ENCODE measurements around the gene COX6A2. TPM values are rescaled to one million over a fixed set of nuclear protein-coding genes. Genes with fewer than 3 reads are reported as not detected.

COX6A2 gene
- total RNA-seq, 2 experiments from 2014 or later = not detected

DNA sequence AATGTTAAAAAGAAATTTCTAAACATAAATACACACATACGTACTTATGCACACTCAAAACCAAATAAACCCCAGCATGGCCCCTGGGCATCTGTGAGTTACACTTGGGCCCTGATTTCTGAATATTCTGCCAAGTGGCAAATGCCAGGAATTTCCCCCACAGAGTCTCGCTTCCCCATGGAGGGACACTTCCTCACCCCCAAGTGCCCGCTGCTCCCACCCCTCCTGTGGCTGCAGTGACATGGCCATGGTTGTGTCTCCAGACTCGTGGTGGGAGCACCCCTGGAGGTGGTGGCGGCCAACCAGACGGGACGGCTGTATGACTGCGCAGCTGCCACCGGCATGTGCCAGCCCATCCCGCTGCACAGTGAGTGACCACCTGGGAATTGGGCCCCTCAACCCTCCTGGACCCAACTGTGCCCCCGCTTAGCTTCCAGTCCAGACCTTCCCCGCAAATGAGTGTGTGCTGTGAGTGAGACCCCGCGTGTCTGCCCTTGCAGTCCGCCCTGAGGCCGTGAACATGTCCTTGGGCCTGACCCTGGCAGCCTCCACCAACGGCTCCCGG lies 31.0 kb downstream of the COX6A2 start:
- no peaks in the 10 kb centered on the region for H3K9me2 ChIP-seq (ENCODE audit: insufficient read depth, low read length)
- ChIA-PET POLR2A (interaction anchor here (0.6 kb wide), 1 partner anchor 256 kb away, joined by 3 read pairs; no protein-coding TSS in a partner anchor), CTCF (ENCODE audit: unreplicated experiment) (no interaction called here)
- intact Hi-C loops (cut with micrococcal nuclease; ENCODE audit: unreplicated experiment) = no loop called here
- no peak overlapping the region for H3K4me3 ChIP-seq (ENCODE audit: low read depth, low read length, poor library complexity, severe bottlenecking)
- H3K36me3 ChIP-seq (ENCODE audit: insufficient read depth, low read length) = no peaks in the 10 kb centered on the region
- no peak overlapping the region for H3K4me2 ChIP-seq (ENCODE audit: low read length)
- no peak overlapping the region for H3K27ac ChIP-seq (ENCODE audit: low read depth, low read length, poor library complexity, severe bottlenecking)
- no peaks in the 10 kb centered on the region for H4K20me1 ChIP-seq (ENCODE audit: insufficient read depth, low read length)
- H2AFZ ChIP-seq (ENCODE audit: low read length) = no peak overlapping the region
- no peaks in the 10 kb centered on the region for H3K9me3 ChIP-seq (ENCODE audit: low read length)
- no peak for DNase-seq (ENCODE audit: low spot score)
- no peaks in the 10 kb centered on the region for H3K4me1 ChIP-seq (ENCODE audit: insufficient read depth, low read length, poor library complexity, severe bottlenecking)
- TF ChIP-seq CTCF (conservative IDR thresholded peaks at IDR 0.05; ENCODE audit: low read length) = no peak
- TF ChIP-seq EZH2phosphoT487 (IDR thresholded peaks at IDR 0.05; ENCODE audit: borderline replicate concordance, low read depth, low read length) = no peak
- no peaks in the 10 kb centered on the region for H3K79me2 ChIP-seq (ENCODE audit: insufficient read depth, low read depth, low read length)
- no TSS peak for BruUV-seq (replicated peaks)

GRCh38 chr16:31395647-31396046 lies 32.5 kb downstream of the COX6A2 start:
- no peak overlapping the region for H3K27ac ChIP-seq (ENCODE audit: low read depth, low read length, poor library complexity, severe bottlenecking)
- no peaks in the 10 kb centered on the region for H4K20me1 ChIP-seq (ENCODE audit: insufficient read depth, low read length)
- TF ChIP-seq CTCF (conservative IDR thresholded peaks at IDR 0.05; ENCODE audit: low read length) = no peak
- no peak for TF ChIP-seq EZH2phosphoT487 (IDR thresholded peaks at IDR 0.05; ENCODE audit: borderline replicate concordance, low read depth, low read length)
- H3K9me2 ChIP-seq (ENCODE audit: insufficient read depth, low read length) = no peaks in the 10 kb centered on the region
- no peak overlapping the region for H2AFZ ChIP-seq (ENCODE audit: low read length)
- no peaks in the 10 kb centered on the region for H3K9me3 ChIP-seq (ENCODE audit: low read length)
- H3K4me3 ChIP-seq (ENCODE audit: low read depth, low read length, poor library complexity, severe bottlenecking) = no peak overlapping the region
- no peaks in the 10 kb centered on the region for H3K4me1 ChIP-seq (ENCODE audit: insufficient read depth, low read length, poor library complexity, severe bottlenecking)
- BruUV-seq (replicated peaks) = no TSS peak
- no peak overlapping the region for H3K4me2 ChIP-seq (ENCODE audit: low read length)
- no peak for DNase-seq (ENCODE audit: low spot score)
- H3K36me3 ChIP-seq (ENCODE audit: insufficient read depth, low read length) = no peaks in the 10 kb centered on the region
- CTCF ChIA-PET (ENCODE audit: unreplicated experiment) = no interaction called here
- POLR2A ChIA-PET = no interaction called here
- intact Hi-C loops (cut with micrococcal nuclease; ENCODE audit: unreplicated experiment) = no loop called here
- no peaks in the 10 kb centered on the region for H3K79me2 ChIP-seq (ENCODE audit: insufficient read depth, low read depth, low read length)

DNA sequence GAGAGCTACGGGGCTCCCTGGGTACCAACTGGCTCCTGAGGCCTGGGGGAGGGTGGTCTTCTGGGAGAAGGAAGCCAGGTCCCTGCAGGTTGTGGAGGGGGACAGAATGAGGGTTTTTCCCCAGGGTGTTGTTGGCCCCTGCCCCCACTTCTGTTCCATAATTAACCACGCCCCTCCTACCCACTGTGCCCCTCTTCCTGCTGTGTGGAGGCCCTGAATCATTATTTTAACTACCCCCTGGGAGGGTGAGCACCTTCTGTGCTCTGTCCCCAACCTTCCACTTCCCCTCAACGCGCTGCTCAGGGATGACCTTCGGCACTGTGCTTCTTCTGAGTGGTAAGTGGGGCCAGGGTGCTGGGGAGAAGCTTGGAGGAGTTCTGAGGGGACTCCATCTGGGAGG lies 35.1 kb downstream of the COX6A2 start, which contains the start of gene ITGAD:
Gene ITGAD, plus strand, starts transcription at position 280 of the 400 bp plus-strand sequence. Its CDS starts 26 bp downstream, at position 306.
- H3K4me3 ChIP-seq (ENCODE audit: low read depth, low read length, poor library complexity, severe bottlenecking) = no peak within 1 kb of the TSS
- no peak within 1 kb of the TSS for H3K4me2 ChIP-seq (ENCODE audit: low read length)
- H3K9me3 ChIP-seq (ENCODE audit: low read length) = no peaks in the 10 kb centered on the region
- POLR2A ChIA-PET = interaction anchor here (0.6 kb wide), 1 partner anchor 77 kb away, joined by 3 read pairs; no protein-coding TSS in a partner anchor
- H3K4me1 ChIP-seq (ENCODE audit: insufficient read depth, low read length, poor library complexity, severe bottlenecking) = no peaks in the 10 kb centered on the region
- CTCF ChIA-PET (ENCODE audit: unreplicated experiment) = no interaction called here
- TF ChIP-seq EZH2phosphoT487 (IDR thresholded peaks at IDR 0.05; ENCODE audit: borderline replicate concordance, low read depth, low read length) (no peak), CTCF (conservative IDR thresholded peaks at IDR 0.05; ENCODE audit: low read length) (no peak)
- DNase-seq (ENCODE audit: low spot score) = no peak
- H3K79me2 ChIP-seq (ENCODE audit: insufficient read depth, low read depth, low read length) = no peaks in the 10 kb centered on the region
- no peak within 1 kb of the TSS for H2AFZ ChIP-seq (ENCODE audit: low read length)
- H3K27ac ChIP-seq (ENCODE audit: low read depth, low read length, poor library complexity, severe bottlenecking) = no peak within 1 kb of the TSS
- intact Hi-C loops (cut with micrococcal nuclease; ENCODE audit: unreplicated experiment) = no loop called here
- no peaks in the 10 kb centered on the region for H3K36me3 ChIP-seq (ENCODE audit: insufficient read depth, low read length)
- BruUV-seq (replicated peaks) = no TSS peak
- H3K9me2 ChIP-seq (ENCODE audit: insufficient read depth, low read length) = no peaks in the 10 kb centered on the region
- no peaks in the 10 kb centered on the region for H4K20me1 ChIP-seq (ENCODE audit: insufficient read depth, low read length)
